ENCODE data around the gene DYNC1H1.

DYNC1H1 gene

DNA sequence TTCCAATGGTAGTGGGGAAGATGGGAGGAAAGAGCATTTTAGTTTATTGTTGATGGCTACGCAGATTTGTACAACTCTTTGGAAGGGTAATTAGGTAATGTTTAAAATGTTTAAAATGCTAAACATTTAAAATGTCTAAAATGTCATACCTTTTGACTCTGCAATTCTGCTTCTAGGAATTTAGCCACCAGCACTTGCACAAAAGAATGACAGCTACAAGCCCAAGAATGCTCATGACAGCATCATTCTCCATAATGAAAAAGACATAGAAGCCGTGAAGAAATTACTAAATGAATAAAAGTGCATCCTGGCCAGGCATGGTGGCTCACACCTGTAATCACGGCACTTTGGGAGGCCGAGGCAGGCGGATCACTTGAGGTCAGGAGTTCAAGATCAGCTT lies 19.9 kb upstream of the DYNC1H1 start:
- DNase-seq (ENCODE audit: low read depth in 3 of 3): no peak

DNA sequence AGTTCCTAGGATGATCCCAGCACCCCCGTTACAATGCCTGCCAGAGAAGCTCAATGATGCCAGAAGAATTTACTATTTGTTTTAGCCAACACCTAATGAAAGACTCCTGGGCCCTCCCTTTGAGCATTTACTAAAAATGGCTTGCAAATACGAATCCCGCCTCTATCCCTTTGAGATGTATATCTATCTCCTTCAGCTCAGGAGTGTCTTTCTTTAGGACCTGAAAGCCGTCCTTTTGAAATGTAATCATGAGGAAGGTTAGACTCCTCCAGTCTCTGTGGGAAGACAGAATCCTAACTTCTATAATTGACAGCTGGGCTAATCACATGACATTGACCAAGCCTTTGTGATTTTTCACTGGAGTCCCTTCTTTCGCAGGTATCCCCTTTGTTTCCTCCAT lies 19.2 kb upstream of the DYNC1H1 start:
- no peak for DNase-seq (ENCODE audit: low read depth in 3 of 3)

DNA sequence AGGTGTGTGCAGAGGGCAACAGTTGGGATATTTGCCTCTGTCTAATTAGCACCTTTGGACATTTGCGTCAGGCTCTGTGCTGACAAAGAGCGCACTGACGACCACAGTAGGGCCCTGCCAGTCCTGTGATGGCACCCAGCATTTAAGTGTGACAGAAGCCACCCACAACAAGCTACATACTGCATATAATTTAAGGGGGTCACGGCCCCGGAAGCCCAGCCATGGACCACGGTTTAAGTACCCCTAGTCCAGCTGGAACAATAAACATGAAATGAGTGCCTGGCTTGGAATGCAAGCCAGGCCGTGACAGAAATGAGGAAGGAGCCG lies 16.8 kb upstream of the DYNC1H1 start:
- no peak for DNase-seq (ENCODE audit: low read depth in 3 of 3)

DNA sequence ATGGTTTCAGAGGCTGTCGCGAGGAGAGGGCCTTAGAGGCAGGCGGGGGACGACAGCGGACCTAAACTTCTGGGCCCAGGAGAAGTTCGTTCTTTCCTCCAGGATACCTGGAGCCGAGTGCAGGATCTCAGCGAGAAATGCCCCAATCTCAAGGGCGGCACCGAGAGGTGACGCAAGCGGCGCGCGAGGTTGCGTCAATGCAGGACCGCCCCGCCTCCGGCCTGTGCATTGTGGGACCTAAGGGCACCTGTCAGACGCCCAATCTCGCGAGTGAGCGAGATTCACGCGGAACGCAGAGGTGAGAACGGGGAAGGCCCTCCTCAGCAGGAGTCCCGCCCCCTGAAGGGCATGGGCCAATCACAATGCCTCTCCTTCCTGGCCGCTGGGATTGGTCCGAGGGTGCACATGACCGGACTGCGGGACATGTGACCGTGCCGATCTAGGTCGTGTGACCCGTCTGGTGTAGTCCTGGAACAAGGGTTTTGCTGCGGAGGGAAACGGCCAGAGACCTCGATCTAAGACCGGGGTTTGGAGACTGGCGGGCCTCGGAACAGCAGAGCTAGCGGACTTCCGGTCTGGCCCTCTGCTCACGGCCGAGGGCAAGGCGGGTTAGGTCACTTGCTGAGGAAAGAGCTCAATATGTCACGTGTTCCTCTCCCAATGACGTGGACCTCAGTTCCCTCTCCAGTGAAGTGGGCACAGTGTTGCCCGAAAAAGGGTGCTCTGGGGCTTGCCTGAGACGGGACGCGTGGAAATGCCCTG lies 16.3 kb upstream of the DYNC1H1 start:
- DNase-seq (ENCODE audit: low read depth in 3 of 3): peak; percentile 98 to 100 (median 100)

DNA sequence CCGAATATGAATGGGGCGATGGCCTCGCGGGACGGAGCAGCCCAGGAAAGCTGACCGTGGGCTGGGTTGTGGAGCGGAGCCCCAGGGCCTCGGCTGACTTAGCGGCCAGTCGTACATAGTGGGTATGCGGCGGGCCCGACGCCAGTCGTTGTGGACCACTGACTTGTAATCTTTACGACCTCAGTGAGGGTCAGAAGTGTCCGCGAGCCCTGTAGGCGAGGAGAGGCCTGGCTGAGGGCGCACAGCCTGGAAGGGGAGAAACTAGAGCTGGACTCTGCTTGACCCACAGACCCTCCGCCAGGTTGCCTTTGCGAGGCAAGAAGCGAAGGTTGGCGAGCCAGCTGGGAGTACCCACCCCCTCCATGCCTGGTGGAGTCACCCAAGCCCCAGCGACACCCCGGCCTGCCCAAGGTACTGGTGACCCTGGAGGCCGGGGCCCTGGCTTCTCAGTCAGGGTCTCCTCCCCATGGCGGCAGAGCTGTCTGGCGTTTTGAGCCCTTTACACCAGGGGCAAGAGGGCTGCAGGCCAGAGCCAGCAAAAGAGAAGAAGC lies 15.6 kb upstream of the DYNC1H1 start:
- DNase-seq (ENCODE audit: low read depth in 3 of 3): no peak

DNA sequence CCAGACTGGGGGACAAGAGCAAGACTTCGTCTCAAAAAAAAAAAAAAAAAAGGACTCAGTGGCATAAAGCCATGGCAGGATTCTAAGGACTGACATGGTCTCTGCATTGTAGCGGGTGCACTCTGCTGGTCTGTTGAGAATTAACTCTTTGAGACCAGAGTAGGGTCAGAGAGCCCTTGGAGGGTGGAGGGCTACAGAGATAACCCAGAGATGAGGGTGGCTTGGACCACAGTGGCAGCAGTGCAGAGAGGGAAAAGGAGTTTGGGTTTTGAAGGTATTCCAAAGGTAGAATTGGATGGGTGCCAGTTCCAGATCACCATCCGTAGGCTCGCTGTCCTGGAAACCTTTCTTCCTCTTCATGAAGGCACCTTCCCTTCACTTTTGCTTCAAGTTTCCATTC lies 14.3 kb upstream of the DYNC1H1 start:
- DNase-seq (ENCODE audit: low read depth in 3 of 3): no peak

DNA sequence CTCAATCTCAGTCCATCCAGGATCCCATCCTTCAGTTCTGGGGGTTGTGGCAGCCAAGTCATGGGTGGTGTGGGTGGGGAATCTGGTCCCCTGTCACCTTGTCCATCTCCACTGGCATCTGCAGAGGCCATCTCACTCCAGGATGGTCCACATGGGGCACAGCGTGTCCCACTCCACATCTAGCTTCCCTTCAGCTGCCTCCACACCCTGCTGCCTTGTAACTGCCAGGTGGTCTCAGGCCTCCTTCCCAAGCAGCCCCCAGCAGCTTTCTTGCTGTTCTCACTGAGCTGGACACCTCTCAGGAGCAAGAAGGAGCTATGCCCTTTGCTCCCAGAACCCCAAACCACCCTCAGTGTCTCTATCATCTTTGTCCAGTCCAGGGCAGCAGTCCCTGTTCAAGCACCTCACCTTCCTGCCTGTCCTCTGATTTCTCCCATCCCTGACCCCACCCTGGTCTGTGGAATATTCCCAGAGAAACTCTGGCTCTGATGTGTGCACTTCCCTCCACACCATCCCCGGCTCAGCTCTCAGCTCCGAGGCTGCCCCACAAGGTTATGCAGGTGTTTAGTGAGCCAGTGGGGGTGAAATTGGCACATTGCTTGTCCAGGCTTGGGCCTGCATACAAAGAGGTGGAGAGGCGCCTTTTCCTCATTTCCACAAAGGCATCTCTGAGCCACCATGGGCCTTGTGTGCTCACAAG lies 13.7 kb upstream of the DYNC1H1 start:
- no peak for DNase-seq (ENCODE audit: low read depth in 3 of 3)

DNA sequence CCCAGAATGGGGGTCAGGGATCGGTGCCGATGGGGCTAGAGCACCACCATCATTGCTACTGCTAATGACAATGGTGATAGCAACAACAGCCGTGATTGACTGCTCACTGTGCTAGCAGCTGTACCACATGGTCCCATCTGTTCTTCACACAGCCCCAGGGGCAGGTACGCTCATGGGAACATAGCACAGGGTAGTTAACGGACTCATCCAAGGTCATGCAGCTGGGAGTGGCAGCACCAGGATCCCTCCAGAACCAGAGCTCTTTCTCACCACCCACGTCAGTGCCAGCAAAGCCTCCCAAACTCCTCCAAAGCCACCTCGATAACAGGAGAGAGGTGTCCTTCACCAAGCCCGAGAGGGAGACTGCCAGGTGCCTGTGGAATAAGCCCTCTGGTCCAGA lies 11.2 kb upstream of the DYNC1H1 start:
- DNase-seq (ENCODE audit: low read depth in 3 of 3): no peak

DNA sequence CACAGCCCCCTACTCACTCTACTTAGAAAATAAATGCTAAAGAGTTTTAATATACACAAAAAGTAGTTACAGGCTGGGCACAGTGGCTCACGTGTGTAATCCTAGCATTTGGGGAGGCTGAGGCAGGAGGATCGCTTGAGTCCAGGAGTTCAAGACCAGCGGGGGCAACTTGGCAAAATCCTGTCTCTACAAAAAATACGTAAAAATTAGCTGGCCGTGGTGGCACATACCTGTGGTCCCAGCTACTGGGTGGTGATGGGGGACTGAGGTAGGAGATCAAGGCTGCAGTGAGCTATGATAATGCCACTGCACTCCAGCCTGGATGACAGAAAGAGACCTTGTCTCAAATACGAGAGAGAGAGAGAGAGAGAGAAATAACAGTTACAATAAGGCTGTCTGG lies 9.9 kb upstream of the DYNC1H1 start:
- no peak for DNase-seq (ENCODE audit: low read depth in 3 of 3)

DNA sequence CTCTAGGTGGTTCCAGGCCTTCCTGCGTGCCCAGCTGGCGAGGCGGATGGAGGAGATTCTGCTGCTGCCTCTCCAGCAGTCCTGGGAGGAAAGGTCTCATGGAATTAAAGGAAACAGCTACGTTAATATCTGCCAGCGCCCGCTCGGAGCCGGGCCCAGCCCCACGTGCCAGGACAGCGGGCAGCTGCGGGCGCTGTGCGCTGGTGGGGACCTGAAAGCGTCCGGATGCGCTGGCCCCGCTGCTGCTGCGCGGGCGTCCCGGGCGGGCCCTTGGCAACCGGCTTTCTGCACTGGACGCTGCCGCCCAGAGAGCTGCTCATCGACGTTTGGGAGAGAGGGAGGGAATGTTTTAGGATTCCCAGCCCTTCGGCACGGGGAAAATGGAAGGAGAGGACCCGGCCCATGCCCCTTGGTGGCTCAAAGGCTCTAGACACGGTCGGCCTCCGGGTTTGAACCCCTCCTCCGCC lies 8.6 kb upstream of the DYNC1H1 start:
- DNase-seq (ENCODE audit: low read depth in 3 of 3): no peak

DNA sequence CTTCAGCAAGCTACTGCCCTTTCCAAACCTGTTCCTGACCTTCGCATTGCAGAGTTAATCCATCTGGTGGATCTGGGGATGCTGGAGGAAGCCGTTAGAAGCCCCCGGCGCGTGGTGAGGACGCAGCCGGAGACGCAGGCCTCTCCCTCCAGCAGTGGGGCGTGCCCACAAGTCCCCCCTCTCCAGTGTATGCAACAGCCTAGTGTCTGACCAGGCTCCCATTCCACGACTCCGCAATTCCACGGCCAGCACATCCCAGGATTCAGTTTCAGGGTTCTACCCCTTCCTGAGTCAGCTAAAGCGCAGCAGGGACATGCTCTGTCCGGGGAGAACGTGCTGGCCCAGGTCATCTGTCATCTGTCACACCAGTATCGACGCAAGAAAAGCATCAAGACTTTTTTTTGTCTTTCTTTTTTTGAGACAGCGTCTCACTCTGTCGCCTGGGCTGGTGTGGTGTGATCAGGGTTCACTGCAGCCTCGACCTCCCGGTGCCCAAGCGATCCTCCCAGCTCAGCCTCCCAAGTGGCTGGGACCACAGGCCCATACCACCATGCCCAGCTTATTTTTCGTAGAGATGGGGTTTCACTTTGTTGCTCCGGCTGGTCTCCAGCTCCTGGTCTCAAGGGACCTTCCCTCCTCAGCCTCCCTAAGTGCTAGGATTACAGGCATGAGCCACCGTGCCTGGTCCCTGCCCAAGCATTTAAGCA lies 8.0 kb upstream of the DYNC1H1 start:
- no peak for DNase-seq (ENCODE audit: low read depth in 3 of 3)

DNA sequence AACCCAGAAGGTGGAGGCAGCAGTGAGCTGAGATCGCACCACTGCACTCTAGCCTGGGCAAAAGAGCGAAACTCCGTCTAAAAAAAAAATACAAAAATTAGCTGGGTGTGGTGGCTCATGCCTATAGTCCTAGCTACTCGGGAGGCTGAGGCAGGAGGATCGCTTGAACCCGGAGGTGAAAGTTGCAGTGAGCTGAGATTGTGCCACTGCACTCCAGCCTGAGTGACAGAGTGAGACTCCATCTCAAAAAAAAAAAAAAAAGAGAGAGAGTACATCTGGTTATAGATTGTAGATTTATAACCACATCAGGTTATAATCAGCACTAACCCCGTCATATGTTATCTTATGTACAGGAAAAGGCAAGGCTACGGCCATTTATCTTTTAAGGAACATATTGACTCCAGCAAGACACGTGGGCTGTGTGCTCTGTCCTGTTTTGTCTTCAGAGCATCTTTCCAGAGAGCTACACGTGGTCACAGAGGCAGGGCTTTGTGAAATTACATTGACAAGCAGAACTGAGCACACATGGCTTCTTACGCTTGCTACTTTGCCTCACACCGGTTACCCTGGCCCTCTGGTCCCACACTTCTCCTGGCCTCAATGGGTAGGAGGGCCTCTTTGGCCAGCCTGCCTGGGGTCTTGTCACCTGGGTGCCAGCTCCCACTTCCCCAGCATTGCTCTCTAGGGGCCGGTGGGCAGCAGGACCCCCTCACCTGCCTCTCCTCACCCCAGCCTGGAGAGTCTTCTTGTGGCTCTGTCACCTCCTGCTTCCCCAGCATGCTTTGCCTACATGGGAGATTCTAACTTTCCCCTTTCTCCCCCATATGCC lies 6.8 kb upstream of the DYNC1H1 start:
- DNase-seq (ENCODE audit: low read depth in 3 of 3): no peak

DNA sequence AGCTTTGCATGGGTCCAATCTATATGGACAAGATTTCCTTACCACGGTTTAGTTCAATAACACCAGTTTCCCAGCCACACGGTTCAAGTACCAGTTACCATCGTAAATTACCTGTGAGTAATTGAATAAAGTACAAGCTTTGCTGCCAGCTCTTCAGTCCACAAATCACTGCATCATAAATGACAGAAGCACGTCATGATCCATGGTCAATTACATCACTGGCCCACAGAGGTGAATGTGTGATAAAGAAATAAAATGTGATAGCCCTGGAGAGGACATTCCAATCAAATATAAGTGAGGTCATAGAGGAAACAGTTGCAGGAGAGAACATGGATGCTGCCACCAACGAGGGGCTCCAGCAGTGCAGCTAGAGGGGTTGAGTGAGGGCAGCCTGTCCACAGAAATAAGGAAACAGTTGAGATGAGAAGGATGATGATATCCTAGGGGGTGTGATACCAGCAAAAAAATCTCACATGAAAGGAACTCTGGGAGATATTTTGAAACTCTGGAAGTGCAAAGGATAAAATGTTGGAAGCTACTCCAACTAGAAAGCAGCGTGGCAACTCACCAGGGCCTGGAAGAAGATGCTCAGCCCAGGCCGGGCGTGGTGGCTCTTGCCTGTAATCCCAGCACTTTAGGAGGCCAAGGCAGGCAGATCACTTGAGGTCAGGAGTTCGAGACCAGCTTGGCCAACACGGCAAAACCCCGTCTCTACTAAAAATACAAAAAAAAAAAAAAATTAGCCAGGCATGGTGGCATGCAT lies 5.8 kb upstream of the DYNC1H1 start:
- no peak for DNase-seq (ENCODE audit: low read depth in 3 of 3)

DNA sequence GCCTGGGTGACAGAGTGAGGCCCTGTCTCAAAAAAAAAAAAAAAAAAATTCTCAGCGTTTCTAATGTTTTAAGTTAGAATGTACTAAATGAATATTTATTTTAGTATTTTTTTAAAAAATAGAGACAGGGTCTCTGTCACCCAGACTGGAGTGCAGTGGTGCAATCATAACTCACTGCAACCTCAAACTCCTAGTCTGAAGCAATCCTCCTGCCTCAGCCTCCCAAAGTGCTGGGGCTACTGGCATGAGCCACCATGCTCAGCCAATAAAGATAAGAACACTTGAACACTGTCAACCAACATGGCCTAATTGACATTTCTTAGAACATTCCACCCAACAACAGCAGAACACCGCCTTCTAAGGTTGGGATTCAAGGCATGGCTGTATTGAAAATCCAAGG lies 5.1 kb upstream of the DYNC1H1 start:
- DNase-seq (ENCODE audit: low read depth in 3 of 3): no peak

DNA sequence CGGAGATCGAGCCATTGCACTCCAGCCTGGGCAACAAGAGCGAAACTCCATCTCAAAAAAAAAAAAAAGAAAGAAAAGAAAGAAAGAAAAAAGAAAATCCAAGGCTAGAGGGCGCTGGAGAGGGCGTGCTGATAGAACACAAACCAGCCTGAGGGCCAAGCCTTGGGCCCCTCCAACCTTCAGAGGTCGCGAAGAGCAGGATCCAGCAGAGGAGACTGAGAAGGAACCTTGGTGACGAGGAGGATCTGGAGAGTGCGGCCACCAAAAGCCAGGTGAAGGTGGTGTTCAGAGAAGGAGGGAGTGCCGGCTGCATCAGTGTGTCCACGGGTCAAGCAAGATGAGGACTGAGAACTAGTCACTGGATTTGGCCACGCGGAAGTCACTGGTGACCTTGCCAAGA lies 4.1 kb upstream of the DYNC1H1 start:
- no peak for DNase-seq (ENCODE audit: low read depth in 3 of 3)

DNA sequence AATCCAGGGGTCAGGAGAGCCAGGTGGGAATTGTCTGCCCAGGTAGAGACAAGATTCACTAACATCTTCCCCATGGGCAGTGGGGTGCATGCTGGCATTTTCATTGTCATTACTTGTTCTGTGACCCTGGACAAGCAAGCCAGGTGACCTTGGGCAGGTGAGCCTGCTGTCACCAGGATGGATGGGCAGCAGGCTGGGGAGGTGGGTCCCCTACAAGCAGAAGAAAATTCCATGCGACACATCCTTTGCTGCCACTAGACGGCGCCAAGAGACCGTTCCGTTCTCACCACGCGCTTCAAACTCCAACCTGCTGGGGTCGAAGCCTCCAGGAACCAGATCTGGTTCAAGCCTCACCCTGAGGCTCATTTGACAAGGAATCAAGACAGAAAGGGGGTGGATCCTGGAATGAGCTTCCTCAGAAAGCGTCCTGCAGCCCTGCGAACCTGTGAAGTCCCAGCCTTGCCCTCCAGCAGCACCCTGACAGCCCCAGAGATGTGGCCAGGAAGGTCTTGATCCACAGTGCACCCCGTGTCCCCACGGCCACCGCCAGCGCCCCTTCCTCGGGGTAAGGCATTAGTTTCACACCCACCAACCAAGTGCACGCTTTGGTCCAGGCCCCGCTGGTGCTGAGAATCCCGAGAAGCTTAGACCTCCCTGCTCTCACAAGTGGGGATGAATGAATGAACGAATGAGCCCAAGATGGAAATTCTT lies 3.2 kb upstream of the DYNC1H1 start:
- peak; percentile 55 to 72 (median 56) for DNase-seq (ENCODE audit: low read depth in 3 of 3)

DNA sequence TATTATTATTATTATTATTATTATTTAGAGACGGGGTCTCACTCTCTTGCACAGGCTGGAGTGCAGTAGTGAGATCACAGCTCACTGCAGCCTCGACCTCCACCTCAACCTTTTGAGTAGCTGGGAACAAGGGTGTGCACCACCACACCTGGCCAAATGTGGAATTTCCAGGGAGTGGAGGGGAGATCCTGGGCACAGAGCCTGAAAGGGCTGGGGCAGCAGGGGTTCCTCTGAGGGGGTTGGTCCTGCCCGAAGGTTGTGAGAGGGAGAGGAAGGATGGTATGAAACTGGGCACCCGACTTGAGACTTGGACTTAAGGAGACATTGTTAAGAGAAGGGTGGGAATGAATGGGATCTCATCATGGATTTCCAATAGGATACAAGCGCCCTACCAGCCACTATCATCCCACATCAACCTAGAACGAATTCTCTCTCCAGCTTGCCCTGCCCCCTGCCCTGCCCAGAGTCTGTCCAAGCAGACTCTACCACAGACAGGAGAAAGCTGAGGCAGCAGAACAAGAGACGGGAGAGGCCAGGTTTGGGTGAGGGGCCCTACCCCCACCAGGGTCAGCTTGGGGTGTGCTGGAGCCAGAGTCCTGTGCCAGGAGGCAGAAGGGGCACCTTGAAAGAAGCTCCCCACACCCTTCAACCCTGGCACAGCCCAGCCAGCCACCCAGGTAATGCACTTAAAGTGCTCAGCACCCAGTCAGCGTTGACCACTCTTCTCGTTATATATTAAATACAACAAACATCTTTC lies 2.4 kb upstream of the DYNC1H1 start:
- DNase-seq (ENCODE audit: low read depth in 3 of 3): no peak

DNA sequence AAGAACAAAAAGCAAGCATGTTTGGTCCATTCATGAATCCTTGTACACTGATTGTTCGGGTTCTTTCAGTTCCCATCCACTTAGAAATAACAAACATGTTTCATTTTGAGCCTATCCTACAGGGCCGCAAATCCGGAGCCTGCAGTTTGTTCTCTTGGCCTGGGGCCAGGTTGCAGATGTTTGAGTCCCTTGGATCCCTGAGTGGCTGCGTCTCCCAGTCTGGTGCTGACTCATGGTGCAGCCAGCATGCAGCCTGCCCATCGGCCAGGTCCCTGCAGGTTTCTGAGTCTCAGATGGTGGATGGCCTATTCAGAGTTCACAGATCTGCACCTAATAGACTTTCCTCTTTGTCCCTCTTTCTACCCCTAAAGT lies 1.9 kb upstream of the DYNC1H1 start:
- DNase-seq (ENCODE audit: low read depth in 3 of 3): no peak

DNA sequence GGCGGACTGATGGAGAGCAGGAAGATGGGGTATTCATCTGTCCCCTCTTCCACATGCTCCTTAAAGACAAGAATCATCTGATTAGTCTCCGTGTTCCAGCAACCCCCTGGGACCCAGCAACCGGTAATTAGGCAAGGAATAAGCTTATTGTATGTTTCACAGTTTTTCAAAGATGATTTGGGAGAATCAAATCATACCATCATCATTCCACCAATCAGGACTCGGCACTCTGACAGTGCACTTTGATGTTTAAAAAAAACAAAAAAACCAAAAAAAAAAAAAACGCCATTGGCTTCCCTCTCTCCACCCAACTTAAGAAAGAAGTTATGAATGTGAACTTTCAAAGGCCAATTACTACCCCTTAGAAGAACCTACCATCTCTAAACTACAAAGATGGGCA lies 1.3 kb upstream of the DYNC1H1 start:
- DNase-seq (ENCODE audit: low read depth in 3 of 3): no peak

All from stimulated activated CD4-positive, alpha-beta T cell treated with anti-CD3 and anti-CD28 coated beads, TNF-alpha, amount 100 ng/mL, for 48 hours (primary cell).